ENCODE measurements around the gene RAVER1. TPM values are rescaled to one million over a fixed set of nuclear protein-coding genes. Genes with fewer than 3 reads are reported as not detected.

The RAVER1 gene
- total and polyA plus RNA-seq, 2 experiments from 2014 or later = 56.2 to 71.2 TPM

- H3K9me3 ChIP-seq (ENCODE audit: low read depth) = no peaks in the 10 kb centered on the region
- H3K4me3 ChIP-seq = peak overlapping the region; percentile 50
- peak overlapping the region; percentile 18 for H3K27ac ChIP-seq
- no peaks in the 10 kb centered on the region for H3K27me3 ChIP-seq
- peaks cover 8% of the 10 kb centered on the region for H3K36me3 ChIP-seq
- peak; percentile 5 to 21 for DNase-seq (ENCODE audit: low read depth in 1 of 2, low spot score in 1 of 2)
- peaks cover 4% of the 10 kb centered on the region for H3K4me1 ChIP-seq (ENCODE audit: low read depth)
- TF ChIP-seq CTCF (IDR thresholded peaks at IDR 0.05; ENCODE audit: low read depth, low read length) = no peak
These were observed 644 bp upstream of the RAVER1 start for GRCh38 chr19:10333758-10334587.

- no peak for DNase-seq (ENCODE audit: low read depth in 1 of 2, low spot score in 1 of 2)
- Histone ChIP-seq H3K9me3 (ENCODE audit: low read depth) (no peaks in the 10 kb centered on the region), H3K4me1 (ENCODE audit: low read depth) (peaks cover 4% of the 10 kb centered on the region), H3K36me3 (peaks cover 21% of the 10 kb centered on the region), H3K27me3 (no peaks in the 10 kb centered on the region), H3K4me3 (peak overlapping the region; percentile 50), H3K27ac (no peak overlapping the region)
- TF ChIP-seq CTCF (IDR thresholded peaks at IDR 0.05; ENCODE audit: low read depth, low read length) = no peak
These were observed 968 bp downstream of the RAVER1 start for GRCh38 chr19:10332158-10332964.

DNA sequence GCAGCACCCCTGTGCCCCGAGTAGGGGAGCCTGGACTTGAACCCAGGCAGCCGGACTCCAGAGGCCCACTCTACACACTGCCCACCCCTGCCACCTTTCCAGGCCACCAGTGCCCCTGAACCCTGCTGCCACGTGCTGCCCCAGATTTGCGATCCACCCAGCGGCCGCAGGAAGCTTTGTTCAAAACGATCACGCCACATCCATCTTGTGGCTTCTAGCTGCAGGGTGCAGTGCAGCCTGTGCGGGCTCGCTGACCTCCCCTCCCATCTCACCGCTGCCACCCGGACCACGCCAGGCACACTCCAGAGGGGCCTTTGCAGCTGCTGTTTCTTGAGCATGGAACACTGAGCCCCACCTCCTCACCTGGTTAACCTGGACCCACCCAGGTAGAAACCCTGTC, 3.8 kb downstream of the RAVER1 start:
- Histone ChIP-seq H3K9me3 (ENCODE audit: low read depth) (no peaks in the 10 kb centered on the region), H3K27ac (no peak overlapping the region), H3K36me3 (peaks cover 32% of the 10 kb centered on the region), H3K27me3 (no peaks in the 10 kb centered on the region), H3K4me1 (ENCODE audit: low read depth) (no peaks in the 10 kb centered on the region), H3K4me3 (no peak overlapping the region)
- no peak for TF ChIP-seq CTCF (IDR thresholded peaks at IDR 0.05; ENCODE audit: low read depth, low read length)
- DNase-seq (ENCODE audit: low read depth in 1 of 2, low spot score in 1 of 2) = no peak

- Histone ChIP-seq H3K4me3 (no peak overlapping the region), H3K9me3 (ENCODE audit: low read depth) (no peaks in the 10 kb centered on the region), H3K27me3 (no peaks in the 10 kb centered on the region), H3K36me3 (peaks cover 35% of the 10 kb centered on the region), H3K4me1 (ENCODE audit: low read depth) (no peaks in the 10 kb centered on the region), H3K27ac (no peak overlapping the region)
- DNase-seq (ENCODE audit: low read depth in 1 of 2, low spot score in 1 of 2) = no peak
- TF ChIP-seq CTCF (IDR thresholded peaks at IDR 0.05; ENCODE audit: low read depth, low read length) = no peak
These were observed 4.5 kb downstream of the RAVER1 start for GRCh38 chr19:10328558-10329429.

DNA sequence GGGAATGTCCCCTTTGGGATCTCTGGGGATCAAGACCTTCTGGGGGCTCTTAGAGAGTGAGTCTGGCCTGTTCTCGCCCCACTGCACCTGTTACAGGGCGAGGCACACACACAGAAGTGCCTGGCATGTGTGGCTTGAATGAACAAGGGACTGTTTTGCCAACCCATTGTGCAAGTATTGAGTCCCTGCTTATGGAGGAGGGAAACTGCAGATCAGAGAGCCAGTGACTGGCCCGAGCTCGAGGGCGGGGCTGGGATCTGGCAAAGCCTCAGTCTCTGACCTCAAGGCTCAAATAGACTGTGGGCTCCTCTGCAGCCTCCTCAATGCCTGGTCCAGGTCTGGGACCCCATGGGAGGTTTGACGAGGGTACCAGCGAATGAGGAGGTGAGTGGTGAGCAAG, 5.5 kb downstream of the RAVER1 start:
- no peak for DNase-seq (ENCODE audit: low read depth in 1 of 2, low spot score in 1 of 2)
- Histone ChIP-seq H3K36me3 (peaks cover 45% of the 10 kb centered on the region), H3K4me3 (no peak overlapping the region), H3K9me3 (ENCODE audit: low read depth) (no peaks in the 10 kb centered on the region), H3K4me1 (ENCODE audit: low read depth) (no peaks in the 10 kb centered on the region), H3K27ac (no peak overlapping the region), H3K27me3 (no peaks in the 10 kb centered on the region)
- TF ChIP-seq CTCF (IDR thresholded peaks at IDR 0.05; ENCODE audit: low read depth, low read length) = no peak

All from cardiac muscle cell (in vitro differentiated cells and primary cell).